GM13977 (cell line): Measurements from ENCODE around the gene LIPT1.
"Not testable (repeated sequence)": the region's sequence is repeated elsewhere in the genome, so short reads cannot be mapped to it uniquely, and the experiment has no call there.

Experiments used
- DNase-seq: peaks from one replicate; pipeline ENCODE4 v3.0.0; 2012; ENCODE audit warnings: low spot score
- in situ Hi-C: fragments of 300-500 bp; cut with MboI; formaldehyde crosslinking; loops from one replicate; pipeline ENCODE4 v1.12.0; 2022; ENCODE audit warnings: low sequenced_read_pairs, low pct_unique_long_range_greater_than_20kb, mixed read lengths, inconsistent platforms; ENCODE audit not compliant: unreplicated experiment
- TF ChIP-seq, protein P1 (sequence below): IDR thresholded peaks from 2 replicates; pipeline ENCODE4 v1.5.1; 2012; ENCODE audit warnings: mild to moderate bottlenecking, control low read depth; ENCODE audit not compliant: insufficient read depth; ENCODE audit errors: extremely low read depth, missing control alignments

The LIPT1 gene

DNA sequence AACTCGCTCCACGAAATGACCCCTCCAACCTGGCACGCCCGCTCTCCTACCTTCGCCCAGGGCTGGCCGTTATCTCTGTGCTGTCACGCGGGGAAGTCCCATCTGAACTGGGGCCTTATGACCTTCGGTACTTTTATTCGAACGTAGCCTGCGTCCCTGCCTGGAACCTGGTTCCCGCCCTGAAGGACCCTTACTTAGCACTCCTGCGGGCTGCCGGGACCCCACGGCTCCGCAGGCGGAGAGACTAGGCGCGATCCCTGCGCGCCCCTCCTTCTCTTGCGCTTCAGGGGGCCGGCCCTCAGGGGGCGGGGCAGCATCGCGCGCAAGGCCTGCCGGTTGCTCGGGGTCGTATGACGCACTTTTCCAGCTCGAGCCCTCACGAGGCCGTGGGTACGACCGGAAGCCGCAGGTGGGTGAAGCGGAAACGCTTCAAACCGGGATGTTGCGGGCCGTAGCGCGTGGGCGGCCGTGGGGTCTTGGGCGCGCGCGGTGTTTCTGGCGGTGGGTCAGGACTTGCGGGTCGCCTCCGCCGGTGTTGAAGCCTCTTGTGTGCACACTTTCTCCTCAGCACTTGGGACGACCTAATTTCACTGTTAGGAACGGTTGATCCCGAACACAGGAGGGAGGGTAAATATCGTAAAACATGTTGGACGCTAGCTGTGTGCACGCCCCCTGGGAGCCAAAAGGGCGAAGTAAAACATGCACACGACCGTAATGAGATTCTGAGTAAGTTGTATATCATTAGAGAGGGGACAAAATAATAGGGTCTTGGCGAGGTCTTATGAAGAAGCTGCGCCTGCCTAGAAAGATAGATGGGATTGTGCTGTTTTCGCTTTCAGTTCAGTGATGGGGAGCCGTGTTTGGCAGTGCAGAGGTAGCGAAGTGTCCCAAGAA lies at the start of gene LIPT1, which contains the start of gene TSGA10:
Gene LIPT1 (plus strand): TSS at position 325 of the 894 bp plus-strand sequence. CDS start 6,991 bp downstream, outside the sequence.
Gene TSGA10 (minus strand): TSS at position 300 of the 894 bp plus-strand sequence. CDS start 45,503 bp downstream, outside the sequence.
- TF ChIP-seq, protein P1, sequence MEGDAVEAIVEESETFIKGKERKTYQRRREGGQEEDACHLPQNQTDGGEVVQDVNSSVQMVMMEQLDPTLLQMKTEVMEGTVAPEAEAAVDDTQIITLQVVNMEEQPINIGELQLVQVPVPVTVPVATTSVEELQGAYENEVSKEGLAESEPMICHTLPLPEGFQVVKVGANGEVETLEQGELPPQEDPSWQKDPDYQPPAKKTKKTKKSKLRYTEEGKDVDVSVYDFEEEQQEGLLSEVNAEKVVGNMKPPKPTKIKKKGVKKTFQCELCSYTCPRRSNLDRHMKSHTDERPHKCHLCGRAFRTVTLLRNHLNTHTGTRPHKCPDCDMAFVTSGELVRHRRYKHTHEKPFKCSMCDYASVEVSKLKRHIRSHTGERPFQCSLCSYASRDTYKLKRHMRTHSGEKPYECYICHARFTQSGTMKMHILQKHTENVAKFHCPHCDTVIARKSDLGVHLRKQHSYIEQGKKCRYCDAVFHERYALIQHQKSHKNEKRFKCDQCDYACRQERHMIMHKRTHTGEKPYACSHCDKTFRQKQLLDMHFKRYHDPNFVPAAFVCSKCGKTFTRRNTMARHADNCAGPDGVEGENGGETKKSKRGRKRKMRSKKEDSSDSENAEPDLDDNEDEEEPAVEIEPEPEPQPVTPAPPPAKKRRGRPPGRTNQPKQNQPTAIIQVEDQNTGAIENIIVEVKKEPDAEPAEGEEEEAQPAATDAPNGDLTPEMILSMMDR, result no peak
- DNase-seq, result peak; percentile 92
- in situ Hi-C loops, result no loop called here

DNA sequence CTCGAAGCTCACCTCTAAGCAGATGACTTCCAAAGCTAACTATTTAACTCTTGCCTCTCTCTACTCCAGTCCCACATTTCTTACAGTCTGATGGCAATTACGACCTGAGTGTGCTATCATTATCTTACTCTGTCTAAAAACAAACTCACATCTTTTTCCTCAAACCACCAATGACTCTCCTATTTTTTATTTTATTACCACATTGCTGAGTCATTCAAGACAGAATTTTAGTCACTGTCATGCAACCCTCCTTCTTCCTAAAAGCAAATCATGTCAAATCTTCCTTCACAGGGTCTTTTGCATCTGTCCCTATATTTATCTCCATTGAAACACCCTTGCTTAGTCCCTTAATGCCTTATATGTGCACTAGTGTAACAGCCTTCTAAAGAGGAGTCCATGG lies 47.9 kb upstream of the LIPT1 start:
- TF ChIP-seq, protein P1, result no peak
- in situ Hi-C loops, result no loop called here
- DNase-seq, result no peak

DNA sequence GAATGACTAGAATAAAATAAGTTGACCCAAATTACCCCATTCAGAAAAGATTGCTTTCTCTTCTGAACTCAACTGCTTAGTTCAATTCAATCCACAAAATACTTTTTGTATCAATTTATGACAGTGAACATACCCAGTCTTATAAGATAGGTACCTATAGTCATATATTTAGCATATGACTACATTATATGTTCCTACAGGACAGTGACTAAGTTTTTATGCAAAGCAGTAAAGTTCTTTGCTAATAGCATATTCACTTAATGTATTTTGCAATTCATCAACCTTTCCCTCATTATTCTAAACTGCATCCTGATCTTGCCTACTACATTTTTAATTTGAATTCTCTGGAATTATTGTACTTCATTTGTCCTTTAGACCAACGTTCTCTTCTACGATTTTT lies 43.5 kb upstream of the LIPT1 start:
- in situ Hi-C loops, result no loop called here

DNA sequence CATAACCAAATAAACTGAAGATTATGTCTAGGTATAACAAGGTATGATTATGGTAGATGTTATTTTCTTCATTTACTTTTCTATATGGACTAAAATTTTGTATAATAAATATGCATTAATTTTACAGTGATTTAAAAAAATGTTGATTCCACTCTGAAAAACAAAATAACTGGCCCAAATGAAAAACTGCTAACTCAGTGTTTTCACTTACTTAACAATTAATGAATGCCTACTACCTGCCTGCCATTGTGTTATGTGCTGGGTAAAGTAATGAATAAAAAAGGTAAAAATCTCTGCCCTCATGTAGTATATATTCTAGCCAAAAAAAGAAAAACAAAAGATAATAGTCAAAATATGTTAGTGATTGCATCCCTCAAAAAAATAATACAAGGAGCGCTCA lies 42.8 kb upstream of the LIPT1 start:
- no peak for DNase-seq
- TF ChIP-seq, protein P1, result no peak
- in situ Hi-C loops, result no loop called here

More for the DNA sequence above, 43.5 kb upstream of the LIPT1 start:
- TF ChIP-seq, protein P1, result no peak
- DNase-seq, result no peak

DNA sequence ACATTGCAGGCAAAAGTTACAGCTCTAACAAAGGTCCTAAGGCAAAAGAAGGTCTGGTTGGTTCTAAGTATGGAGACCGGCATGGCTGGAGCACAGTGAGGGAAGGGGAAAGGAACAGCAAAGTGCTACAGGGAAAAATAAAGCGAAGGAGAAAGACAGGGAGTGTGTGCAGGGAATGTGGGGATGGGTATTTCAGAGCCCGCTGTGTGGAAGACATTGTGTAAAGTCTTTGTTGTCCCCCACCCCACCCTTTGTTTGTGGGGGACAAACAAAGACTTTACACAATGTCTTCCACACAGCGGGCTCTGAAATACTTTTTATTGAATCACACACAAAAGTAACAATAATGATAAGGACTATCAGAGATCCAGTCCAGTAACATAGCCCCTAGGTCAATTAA lies 42.1 kb upstream of the LIPT1 start:
- in situ Hi-C loops, result no loop called here
- no peak for DNase-seq
- TF ChIP-seq, protein P1, result no peak

DNA sequence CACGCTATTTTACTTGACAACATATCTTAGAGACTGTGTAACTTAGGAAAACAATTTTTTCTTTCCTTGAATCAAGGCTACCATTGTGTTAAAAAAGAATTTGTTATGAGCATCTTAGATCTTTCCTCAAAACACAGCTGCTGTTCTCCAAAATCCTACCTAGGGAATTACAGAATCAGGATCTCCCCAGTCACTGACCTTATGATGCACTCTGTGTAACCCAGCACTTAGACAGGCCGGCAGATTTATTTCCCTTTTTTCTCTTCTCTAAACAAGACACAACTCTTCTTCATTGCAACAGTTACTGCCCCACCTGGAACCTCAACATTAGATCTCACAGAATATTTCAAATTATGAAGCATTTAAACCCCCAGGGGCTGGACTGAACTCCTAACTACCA lies 26.8 kb upstream of the LIPT1 start:
- in situ Hi-C loops, result no loop called here
- TF ChIP-seq, protein P1, result no peak
- DNase-seq, result no peak

DNA sequence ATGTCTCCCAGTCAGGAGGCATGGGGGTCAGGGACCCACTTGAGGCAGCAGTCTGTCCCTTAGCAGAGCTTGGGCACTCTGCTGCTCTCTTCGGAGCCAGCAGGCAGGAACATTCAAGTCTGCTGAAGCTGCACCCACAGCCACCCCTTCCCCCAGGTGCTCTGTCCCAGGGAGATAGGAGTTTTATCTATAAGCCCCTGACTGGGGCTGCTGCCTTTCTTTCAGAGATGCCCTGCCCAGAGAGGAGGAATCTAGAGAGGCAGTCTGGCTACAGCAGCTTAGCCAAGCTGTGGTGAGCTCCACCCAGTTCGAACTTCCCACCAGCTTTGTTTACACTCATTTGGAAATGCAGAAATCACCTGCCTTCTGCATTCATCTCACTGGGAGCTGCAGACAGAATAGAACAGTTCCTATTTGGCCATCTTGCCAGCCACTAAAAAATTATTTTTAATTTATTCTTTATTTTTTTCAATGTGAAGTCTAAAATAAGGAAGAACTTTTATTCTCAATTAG lies 19.7 kb upstream of the LIPT1 start:
- in situ Hi-C loops, DNase-seq: not testable (repeated sequence)
